ENCODE results near the gene ZP4.

- TF ChIP-seq, protein P1, sequence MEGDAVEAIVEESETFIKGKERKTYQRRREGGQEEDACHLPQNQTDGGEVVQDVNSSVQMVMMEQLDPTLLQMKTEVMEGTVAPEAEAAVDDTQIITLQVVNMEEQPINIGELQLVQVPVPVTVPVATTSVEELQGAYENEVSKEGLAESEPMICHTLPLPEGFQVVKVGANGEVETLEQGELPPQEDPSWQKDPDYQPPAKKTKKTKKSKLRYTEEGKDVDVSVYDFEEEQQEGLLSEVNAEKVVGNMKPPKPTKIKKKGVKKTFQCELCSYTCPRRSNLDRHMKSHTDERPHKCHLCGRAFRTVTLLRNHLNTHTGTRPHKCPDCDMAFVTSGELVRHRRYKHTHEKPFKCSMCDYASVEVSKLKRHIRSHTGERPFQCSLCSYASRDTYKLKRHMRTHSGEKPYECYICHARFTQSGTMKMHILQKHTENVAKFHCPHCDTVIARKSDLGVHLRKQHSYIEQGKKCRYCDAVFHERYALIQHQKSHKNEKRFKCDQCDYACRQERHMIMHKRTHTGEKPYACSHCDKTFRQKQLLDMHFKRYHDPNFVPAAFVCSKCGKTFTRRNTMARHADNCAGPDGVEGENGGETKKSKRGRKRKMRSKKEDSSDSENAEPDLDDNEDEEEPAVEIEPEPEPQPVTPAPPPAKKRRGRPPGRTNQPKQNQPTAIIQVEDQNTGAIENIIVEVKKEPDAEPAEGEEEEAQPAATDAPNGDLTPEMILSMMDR (IDR thresholded peaks at IDR 0.05) = no peak
- TF ChIP-seq POLR2A (IDR thresholded peaks at IDR 0.05) = no peak
These were observed 57.9 kb downstream of the ZP4 start for GRCh38 chr1:237832858-237833257.

Measured in prostate gland (tissue), 2 donors.